GM21723 (cell line): ENCODE measurements around the gene SLCO2A1.

Experiments used
- ATAC-seq: cut with Tn5 transposase; IDR thresholded peaks from one replicate; pipeline ENCODE4 v1.9.1; 2021; ENCODE audit warnings: mild to moderate bottlenecking, moderate library complexity; ENCODE audit not compliant: unreplicated experiment

Gene SLCO2A1

GRCh38 chr3:133915685-133916658 is 113.8 kb downstream of the SLCO2A1 start:
- ATAC-seq = no peak

GRCh38 chr3:133914839-133915600 is 114.7 kb downstream of the SLCO2A1 start:
- ATAC-seq = no peak

DNA sequence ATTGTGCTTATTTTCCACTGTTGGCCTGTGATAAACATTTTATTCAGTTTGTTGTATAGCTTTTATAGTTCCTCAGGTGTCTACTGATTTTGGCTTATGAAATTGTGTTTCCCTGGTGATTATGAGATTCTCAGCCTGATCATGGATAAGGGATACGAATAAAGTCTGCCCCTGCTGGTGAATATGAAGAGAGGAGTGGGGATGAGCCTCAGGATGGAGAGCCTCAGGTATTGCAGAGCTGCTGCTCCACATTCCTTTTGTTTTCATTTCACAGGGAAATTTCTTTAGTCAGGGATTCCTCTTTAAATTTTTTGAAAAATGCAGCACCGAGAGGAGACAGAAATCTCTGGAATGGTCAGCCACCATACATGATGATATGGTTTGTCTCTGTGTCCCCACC is 119.3 kb downstream of the SLCO2A1 start:
- no peak for ATAC-seq

GRCh38 chr3:133905376-133905775 is 124.3 kb downstream of the SLCO2A1 start:
- ATAC-seq = no peak

- no peak for ATAC-seq
Observed at GRCh38 chr3:133901847-133902246, 127.9 kb downstream of the SLCO2A1 start.

DNA sequence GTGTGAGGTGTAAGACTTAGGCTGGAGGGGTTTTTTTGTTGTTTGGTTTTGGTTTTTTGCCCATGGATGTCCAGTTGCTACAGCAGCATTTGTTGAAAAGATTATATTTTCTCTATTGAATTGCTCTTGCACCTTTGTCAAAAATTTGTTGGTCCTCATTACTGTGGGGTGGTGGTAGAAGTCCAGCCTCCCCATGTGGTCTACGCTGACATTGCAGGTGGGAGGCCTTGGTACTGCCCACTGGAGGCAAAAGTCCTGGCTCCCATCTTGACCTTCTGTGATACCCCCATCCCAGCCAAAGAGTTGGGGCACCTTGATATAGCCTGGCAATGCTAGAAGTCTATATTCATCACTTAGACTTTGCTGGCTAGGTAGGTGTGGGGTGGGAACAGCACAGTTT is 128.6 kb downstream of the SLCO2A1 start:
- no peak for ATAC-seq

DNA sequence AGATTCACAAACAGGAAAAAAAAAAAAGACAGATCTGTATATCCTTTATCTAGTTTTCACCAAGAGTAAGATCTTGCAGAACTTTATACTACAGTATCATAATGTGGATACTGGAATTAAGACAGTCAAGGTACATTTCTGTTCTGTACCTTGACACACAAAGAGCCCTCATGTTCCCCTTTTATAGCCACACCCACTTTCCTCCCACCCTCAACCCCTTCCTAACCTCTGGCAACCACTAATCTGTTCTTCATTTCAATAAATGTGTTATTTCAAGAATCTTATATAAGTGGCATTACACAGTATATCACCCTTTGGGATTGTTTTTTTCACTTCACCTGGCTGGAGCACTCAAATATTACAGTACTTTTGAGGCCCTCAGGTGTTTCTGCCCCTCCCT is 130.4 kb downstream of the SLCO2A1 start:
- ATAC-seq = no peak

GRCh38 chr3:133897547-133897946 is 132.2 kb downstream of the SLCO2A1 start:
- no peak for ATAC-seq

GRCh38 chr3:133896002-133896761 is 133.5 kb downstream of the SLCO2A1 start:
- ATAC-seq = no peak

GRCh38 chr3:133895208-133896001 is 134.3 kb downstream of the SLCO2A1 start, which contains the start of gene RAB6B:
RAB6B (minus strand) TSS chr3:133895882; CDS start chr3:133895466, 416 bp downstream.
- no peak for ATAC-seq

DNA sequence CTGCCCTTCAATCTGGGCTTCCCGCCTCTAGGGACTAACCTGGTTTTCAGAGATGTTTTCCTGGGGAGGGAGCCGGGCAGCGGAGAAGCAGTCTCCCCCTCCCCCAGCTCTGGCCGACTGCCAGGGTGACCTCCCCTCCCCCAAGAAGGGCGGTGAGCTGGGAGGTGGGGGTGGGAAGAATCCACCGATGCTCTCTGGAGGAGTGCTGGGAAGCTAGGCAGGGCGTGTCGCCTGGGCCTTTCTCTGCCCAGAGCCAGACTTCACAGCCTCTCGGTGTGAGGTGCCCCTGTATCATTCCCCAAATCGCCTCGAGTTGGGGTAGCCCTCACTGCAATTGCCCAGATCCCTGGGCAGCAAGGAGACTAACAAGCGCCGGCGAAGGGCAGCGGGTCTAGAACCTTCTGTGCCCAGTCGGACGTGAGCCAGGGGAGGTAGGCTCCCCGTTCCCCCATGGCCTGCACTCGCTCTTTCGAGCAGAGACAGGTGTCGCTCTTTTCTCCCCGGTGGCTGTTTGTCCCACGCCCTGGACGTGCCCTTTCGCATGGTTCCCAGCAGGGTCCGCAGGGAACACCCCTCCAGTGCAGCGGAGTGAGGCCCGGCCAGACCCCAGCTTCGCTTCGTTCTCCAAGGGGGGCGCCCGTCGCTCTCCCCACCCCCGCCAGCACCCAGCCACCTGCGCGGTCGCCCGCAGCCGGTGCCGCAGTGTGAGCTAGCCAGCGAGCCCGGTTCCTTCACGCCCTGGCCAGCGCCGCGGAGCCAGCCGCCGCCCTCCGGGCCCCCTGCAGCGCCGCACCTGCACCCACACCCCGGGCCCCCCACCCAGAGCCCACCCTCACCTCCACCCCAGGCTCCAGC is 135.1 kb downstream of the SLCO2A1 start:
- ATAC-seq = no peak

GRCh38 chr3:133893683-133894352 is 135.9 kb downstream of the SLCO2A1 start:
- no peak for ATAC-seq

- no peak for ATAC-seq
Observed at GRCh38 chr3:133892541-133893231, 137.0 kb downstream of the SLCO2A1 start.

GRCh38 chr3:133891662-133892378 is 137.9 kb downstream of the SLCO2A1 start:
- ATAC-seq = no peak

- no peak for ATAC-seq
Observed at GRCh38 chr3:133890972-133891644, 138.6 kb downstream of the SLCO2A1 start.

- ATAC-seq = no peak
Observed at GRCh38 chr3:133890037-133890436, 139.7 kb downstream of the SLCO2A1 start.
